AG04450 (cell line): ENCODE data around the gene RICTOR. TPM values are rescaled to one million over a fixed set of nuclear protein-coding genes. Genes with fewer than 3 reads are reported as not detected.

Experiments
- CTCF ChIA-PET: fragments of 300-600, 350-600 bp; formaldehyde crosslinking; extraction: SDS; loops from one replicate; lab custom pipeline; 2022; ENCODE audit warnings: antibody characterized with exemption, inconsistent platforms; lab: Charles Lee
- POLR2A ChIA-PET: fragments of 350-600 bp; formaldehyde crosslinking; extraction: SDS; loops from one replicate; lab custom pipeline; 2021; ENCODE audit warnings: antibody characterized with exemption, inconsistent platforms; lab: Yijun Ruan, JAX
- DNase-seq: peaks from one replicate; pipeline ENCODE4 v3.0.0-alpha.2; 2011; ENCODE audit warnings: low read depth, low spot score
- H3K27ac ChIP-seq: one replicate; pipeline ENCODE4 v1.5.1; 2012; ENCODE audit warnings: low read depth, low read length, control low read depth
- H3K27me3 ChIP-seq: one replicate; pipeline ENCODE4 v1.6.0; 2012; ENCODE audit warnings: low read length; ENCODE audit not compliant: control insufficient read depth, insufficient read depth
- H3K4me3 ChIP-seq: 2 replicates; pipeline ENCODE4 v1.5.1; 2011; ENCODE audit warnings: mild to moderate bottlenecking, low read depth, low read length, control low read depth
- H3K9me3 ChIP-seq: 2 replicates; pipeline ENCODE4 v1.5.1; 2012; ENCODE audit warnings: low read length; ENCODE audit not compliant: control insufficient read depth, insufficient read depth
- CTCF ChIP-seq: IDR thresholded peaks from 2 replicates; pipeline ENCODE4 v1.5.1; 2011; ENCODE audit warnings: low read depth, low read length, control low read depth, inconsistent platforms
- polyA plus RNA-seq: library from polyadenylated mRNA; depleted of rRNA; stranded (reverse); fragments of >200 nt; gene quantifications from 2 replicates; pipeline ENCODE4 v1.2.3, GENCODE V29; 2011

The RICTOR gene
- polyA plus RNA-seq, 1 experiment: 15.6 TPM

GRCh38 chr5:39079147-39079546 is 4.9 kb upstream of the RICTOR start:
- Histone ChIP-seq H3K9me3 (no peaks in the 10 kb centered on the region), H3K27me3 (no peaks in the 10 kb centered on the region), H3K27ac (no peak overlapping the region), H3K4me3 (no peak overlapping the region)
- POLR2A ChIA-PET: interaction anchor here (0.7 kb wide), 1 partner anchor 133 kb away, joined by 3 read pairs; no protein-coding TSS in a partner anchor
- no peak for TF ChIP-seq CTCF
- no peak for DNase-seq
- CTCF ChIA-PET: interaction anchor here (0.5 to 2.7 kb wide), 5 partner anchors 36 to 204 kb away, joined by 3 to 16 read pairs (median 11); no protein-coding TSS in a partner anchor

GRCh38 chr5:39076757-39077728 is 2.8 kb upstream of the RICTOR start:
- POLR2A ChIA-PET: no interaction called here
- H3K4me3 ChIP-seq: no peak overlapping the region
- H3K27me3 ChIP-seq: no peaks in the 10 kb centered on the region
- no peak for TF ChIP-seq CTCF
- H3K9me3 ChIP-seq: no peaks in the 10 kb centered on the region; the same call in 1 of the 2 replicates
- CTCF ChIA-PET: no interaction called here
- H3K27ac ChIP-seq: no peak overlapping the region
- no peak for DNase-seq

GRCh38 chr5:39076101-39076756 is 2.0 kb upstream of the RICTOR start:
- no peaks in the 10 kb centered on the region; the same call in 1 of the 2 replicates for H3K9me3 ChIP-seq
- no peak for DNase-seq
- POLR2A ChIA-PET: interaction anchor here (1.0 kb wide), 1 partner anchor 349 kb away, joined by 4 read pairs; the partner anchor contains the start of gene DAB2
- H3K27me3 ChIP-seq: no peaks in the 10 kb centered on the region
- no peak overlapping the region for H3K27ac ChIP-seq
- CTCF ChIA-PET: interaction anchor here (1.1 kb wide), 1 partner anchor 36 kb away, joined by 4 read pairs; no protein-coding TSS in a partner anchor
- H3K4me3 ChIP-seq: no peak overlapping the region
- TF ChIP-seq CTCF: no peak

GRCh38 chr5:39073767-39074016 is 507 bp downstream of the RICTOR start:
- Histone ChIP-seq H3K9me3 (no peaks in the 10 kb centered on the region; the same call in 1 of the 2 replicates), H3K27me3 (no peaks in the 10 kb centered on the region), H3K4me3 (peak overlapping the region; percentile 86), H3K27ac (peak overlapping the region; percentile 88)
- no peak for DNase-seq
- TF ChIP-seq CTCF: no peak
- ChIA-PET POLR2A (no interaction called here), CTCF (interaction anchor here (0.5 kb wide), 1 partner anchor 604 kb away, joined by 3 read pairs; no protein-coding TSS in a partner anchor)
